Mucosa of stomach (tissue), 1 donor: ENCODE results near the gene ASXL2.

Experiments used
- H3K27me3 ChIP-seq: one replicate; pipeline ENCODE4 v1.7.0; 2013; ENCODE audit warnings: mild to moderate bottlenecking, low read length; ENCODE audit not compliant: control insufficient read depth, insufficient read depth
- H3K36me3 ChIP-seq: one replicate; pipeline ENCODE4 v1.7.0; 2013; ENCODE audit warnings: low read length; ENCODE audit not compliant: control insufficient read depth, insufficient read depth
- H3K4me1 ChIP-seq: one replicate; pipeline ENCODE4 v1.7.0; 2013; ENCODE audit warnings: mild to moderate bottlenecking, low read length; ENCODE audit not compliant: control insufficient read depth, insufficient read depth
- H3K4me3 ChIP-seq: one replicate; pipeline ENCODE4 v1.7.0; 2013; ENCODE audit warnings: low read length
- H3K9ac ChIP-seq: one replicate; pipeline ENCODE4 v1.7.0; 2013; ENCODE audit warnings: mild to moderate bottlenecking, low read length, moderate library complexity
- H3K9me3 ChIP-seq: one replicate; pipeline ENCODE4 v1.7.0; 2013; ENCODE audit warnings: mild to moderate bottlenecking, low read length, moderate library complexity; ENCODE audit not compliant: control insufficient read depth
- donor health status: Pancreatic carcinoma.

ASXL2 gene

DNA sequence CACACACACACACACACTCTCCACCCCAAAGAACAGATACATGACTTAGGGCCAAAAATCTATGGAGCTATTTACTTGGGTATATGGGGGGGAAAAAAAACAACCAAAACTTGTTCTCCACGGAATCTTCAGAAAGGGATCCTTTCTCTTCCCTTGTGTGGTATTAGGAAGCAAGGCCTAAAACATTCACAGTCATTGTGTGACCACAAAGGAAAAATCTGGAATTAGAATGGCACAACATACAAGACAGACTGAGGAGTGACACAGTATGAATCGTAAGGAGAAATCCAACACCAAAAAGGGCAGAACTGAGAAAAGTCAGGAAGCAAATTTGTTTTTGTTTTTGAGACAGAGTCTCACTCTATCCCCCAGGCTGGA is 70.3 kb downstream of the ASXL2 start:
- Histone ChIP-seq H3K9ac (no peak overlapping the region), H3K27me3 (no peaks in the 10 kb centered on the region), H3K36me3 (peaks cover 7% of the 10 kb centered on the region), H3K4me1 (no peaks in the 10 kb centered on the region), H3K9me3 (no peaks in the 10 kb centered on the region), H3K4me3 (no peak overlapping the region)

DNA sequence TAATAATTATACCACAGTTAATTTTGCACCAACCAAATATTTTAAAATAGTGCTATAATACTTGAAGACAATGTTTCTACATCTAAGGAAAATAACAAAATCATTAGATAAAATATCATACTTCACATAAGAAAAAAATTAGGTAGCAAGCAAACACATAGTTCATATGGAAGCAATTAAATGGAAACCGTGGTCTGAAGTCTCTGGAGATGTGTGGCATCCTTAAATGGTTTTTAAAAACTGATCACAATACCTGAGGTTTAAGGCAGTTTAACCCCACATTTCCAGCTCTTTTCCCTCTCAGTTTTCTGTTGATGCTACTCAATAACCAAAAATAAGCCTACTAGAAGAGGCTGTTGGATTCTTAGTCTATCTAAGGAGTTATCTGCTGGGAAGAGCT is 71.3 kb downstream of the ASXL2 start:
- peaks cover 7% of the 10 kb centered on the region for H3K36me3 ChIP-seq
- no peaks in the 10 kb centered on the region for H3K9me3 ChIP-seq
- H3K4me3 ChIP-seq = no peak overlapping the region
- H3K27me3 ChIP-seq = no peaks in the 10 kb centered on the region
- H3K4me1 ChIP-seq = no peaks in the 10 kb centered on the region
- no peak overlapping the region for H3K9ac ChIP-seq

DNA sequence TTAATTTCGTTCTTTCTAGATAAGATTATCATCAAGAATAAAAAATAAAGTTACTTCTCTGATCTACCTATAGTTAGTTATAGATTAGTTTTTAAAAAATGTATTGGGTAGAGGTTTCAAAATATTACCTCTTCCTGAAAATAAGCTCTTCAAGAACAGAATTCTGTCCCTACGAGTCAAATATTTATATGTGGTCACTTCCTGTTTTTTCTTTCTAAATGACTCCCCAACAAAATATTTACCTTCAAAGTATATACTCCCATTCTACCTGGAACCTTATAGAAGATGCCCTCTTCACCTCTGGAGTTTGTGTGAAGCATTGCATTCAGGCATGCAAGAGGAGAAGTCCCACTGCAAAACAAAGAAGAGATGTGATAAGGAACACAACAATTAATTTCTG is 72.3 kb downstream of the ASXL2 start:
- Histone ChIP-seq H3K9me3 (no peaks in the 10 kb centered on the region), H3K9ac (no peak overlapping the region), H3K4me1 (no peaks in the 10 kb centered on the region), H3K4me3 (no peak overlapping the region), H3K27me3 (no peaks in the 10 kb centered on the region), H3K36me3 (peaks cover 7% of the 10 kb centered on the region)

DNA sequence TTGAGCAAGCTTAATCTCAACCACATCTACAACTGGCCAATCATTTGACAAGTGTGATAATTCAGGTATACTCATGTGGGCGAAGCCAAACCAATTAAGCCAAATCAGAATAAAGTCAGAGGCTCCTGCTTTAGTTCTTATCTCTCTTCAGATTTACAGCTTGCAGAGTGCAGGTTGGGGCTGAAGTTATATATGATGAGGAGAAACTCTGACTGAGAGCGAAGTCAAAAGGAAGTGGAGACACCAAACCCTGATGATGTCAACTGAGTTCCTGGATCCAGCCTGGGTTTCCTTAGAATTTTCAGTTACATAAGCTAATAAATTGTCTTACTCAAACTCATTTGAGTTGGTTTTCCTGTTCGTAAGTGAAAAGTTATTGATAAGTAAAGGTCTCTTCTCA is 73.9 kb downstream of the ASXL2 start:
- Histone ChIP-seq H3K9ac (no peak overlapping the region), H3K4me1 (no peaks in the 10 kb centered on the region), H3K36me3 (peaks cover 7% of the 10 kb centered on the region), H3K9me3 (no peaks in the 10 kb centered on the region), H3K27me3 (no peaks in the 10 kb centered on the region), H3K4me3 (no peak overlapping the region)

DNA sequence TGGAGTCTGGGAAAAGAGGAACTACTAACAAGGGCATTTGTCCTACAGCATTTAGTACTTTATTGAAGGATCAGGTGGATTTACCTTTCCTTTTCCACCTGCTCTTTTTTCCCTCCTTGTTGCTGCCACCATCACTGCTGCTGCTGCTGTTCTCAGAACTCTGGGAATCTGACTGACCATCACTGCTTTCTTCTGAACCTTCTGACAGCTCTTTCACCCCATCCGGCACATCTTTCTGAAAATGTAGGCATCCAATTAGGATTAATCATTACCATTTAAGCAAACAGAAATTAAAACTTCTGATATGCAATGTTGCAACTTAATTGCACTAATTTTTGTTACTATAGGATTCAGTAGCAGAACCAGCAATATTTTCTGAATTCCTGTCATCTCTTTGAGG is 79.0 kb downstream of the ASXL2 start:
- Histone ChIP-seq H3K27me3 (no peaks in the 10 kb centered on the region), H3K9me3 (no peaks in the 10 kb centered on the region), H3K9ac (no peak overlapping the region), H3K4me1 (no peaks in the 10 kb centered on the region), H3K36me3 (peaks cover 7% of the 10 kb centered on the region), H3K4me3 (no peak overlapping the region)

DNA sequence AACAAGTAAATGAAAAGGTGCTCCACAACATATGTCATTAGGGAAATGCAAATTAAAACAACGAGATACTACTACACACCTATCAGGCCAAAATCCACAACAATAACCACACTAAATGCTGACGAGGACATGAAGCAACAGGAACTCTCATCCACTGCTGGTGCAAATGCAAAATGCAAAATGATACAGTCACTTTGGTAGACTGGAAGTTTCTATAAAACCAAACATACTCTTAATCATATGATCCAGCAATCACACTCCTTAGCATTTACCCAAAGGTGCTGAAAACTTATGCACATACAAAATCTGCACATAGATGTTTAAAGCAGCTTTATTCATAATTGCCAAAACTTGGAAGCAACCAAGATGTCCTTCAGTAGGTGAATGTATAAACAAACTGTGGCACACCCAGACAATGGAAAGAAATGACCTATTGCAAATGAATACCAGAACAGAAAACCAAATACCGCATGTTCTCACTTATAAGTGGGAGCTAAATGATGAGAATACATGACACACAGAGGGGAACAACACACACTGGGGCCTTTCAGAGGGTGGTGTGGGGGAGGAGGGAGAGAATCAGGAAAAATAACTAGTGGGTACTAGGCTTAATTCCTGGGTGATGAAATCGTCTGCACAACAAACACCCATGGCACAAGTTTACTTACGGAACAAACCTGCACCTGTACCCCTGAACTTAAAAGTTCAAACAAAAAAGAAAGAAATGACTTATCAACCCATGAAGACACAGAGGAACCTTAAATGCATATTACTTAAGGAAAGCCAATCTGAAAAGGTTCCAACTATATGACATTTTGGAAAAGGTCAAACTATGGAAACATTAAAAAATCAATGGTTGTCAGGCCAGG is 80.4 kb downstream of the ASXL2 start:
- Histone ChIP-seq H3K9ac (no peak overlapping the region), H3K4me3 (no peak overlapping the region), H3K4me1 (no peaks in the 10 kb centered on the region), H3K36me3 (no peaks in the 10 kb centered on the region), H3K9me3 (no peaks in the 10 kb centered on the region), H3K27me3 (no peaks in the 10 kb centered on the region)

DNA sequence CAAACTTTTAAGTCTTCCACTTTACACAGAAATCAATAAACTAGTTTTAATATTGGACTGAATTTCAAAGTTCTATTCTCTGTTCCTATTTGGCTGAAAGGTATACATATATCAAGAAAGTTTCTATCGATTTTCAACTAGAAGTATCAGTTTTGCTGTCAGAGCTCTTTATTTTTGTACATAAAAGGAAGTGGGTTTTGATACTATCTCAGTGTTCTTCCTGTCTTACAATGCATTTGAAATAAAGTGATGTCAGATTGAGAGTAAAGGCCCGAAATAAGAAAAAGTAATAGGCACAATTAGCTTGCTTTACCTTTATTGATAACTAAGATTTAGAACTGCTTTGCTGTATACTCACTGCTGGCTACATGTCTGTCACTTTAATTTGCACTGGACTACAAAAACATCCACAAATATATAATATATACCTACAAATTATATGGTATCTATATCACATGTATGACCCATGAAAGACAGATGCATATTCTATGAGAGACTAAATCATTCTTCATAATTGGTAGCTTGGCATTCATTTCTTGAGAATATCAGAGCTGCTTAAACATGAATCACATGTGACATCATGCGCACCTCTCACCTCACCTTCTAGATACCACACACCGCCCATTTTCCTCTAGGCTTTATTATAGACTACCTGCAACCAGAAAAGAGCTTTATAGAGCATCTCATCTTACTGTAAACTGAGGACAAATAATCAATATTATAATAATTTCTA is 83.6 kb downstream of the ASXL2 start:
- H3K4me3 ChIP-seq = no peak overlapping the region

DNA sequence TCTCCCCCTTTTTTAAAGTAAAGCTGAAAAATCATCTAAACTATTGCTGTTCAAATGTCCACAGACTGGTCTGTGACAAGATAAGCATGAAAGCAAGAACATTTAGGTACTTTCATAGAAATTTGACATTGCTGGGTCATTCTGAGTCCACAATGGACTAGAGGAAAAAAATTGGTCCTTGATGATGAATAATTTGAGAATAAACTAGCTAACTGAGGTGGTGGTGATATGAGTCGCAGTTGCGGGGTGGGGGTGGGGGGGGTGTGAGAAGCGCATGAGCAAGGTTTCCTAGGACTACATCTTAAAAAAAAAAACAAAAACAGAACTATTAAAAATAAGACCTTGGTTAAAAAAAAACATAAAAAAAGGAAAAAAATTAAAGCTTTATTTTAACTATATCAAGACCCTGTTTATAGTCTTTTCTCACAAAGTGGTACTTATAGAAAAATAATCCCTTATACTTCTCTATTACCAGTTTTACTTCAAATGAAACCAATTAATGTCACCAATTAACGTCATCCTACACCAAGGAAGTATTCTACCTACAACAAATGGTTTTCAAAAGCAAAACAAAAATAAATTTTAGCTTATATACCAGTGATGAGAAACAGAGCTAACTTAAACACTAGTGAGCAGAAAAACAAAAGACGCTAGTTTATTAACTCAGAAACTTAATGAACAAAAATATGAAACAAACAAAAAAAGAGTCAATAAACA is 88.1 kb downstream of the ASXL2 start:
- Histone ChIP-seq H3K36me3 (no peaks in the 10 kb centered on the region), H3K27me3 (no peaks in the 10 kb centered on the region), H3K9ac (no peak overlapping the region), H3K4me3 (no peak overlapping the region), H3K9me3 (no peaks in the 10 kb centered on the region), H3K4me1 (no peaks in the 10 kb centered on the region)

More for the DNA sequence above, 83.6 kb downstream of the ASXL2 start:
- H3K9ac ChIP-seq = no peak overlapping the region
- H3K36me3 ChIP-seq = no peaks in the 10 kb centered on the region
- no peaks in the 10 kb centered on the region for H3K27me3 ChIP-seq
- no peaks in the 10 kb centered on the region for H3K4me1 ChIP-seq
- no peaks in the 10 kb centered on the region for H3K9me3 ChIP-seq

DNA sequence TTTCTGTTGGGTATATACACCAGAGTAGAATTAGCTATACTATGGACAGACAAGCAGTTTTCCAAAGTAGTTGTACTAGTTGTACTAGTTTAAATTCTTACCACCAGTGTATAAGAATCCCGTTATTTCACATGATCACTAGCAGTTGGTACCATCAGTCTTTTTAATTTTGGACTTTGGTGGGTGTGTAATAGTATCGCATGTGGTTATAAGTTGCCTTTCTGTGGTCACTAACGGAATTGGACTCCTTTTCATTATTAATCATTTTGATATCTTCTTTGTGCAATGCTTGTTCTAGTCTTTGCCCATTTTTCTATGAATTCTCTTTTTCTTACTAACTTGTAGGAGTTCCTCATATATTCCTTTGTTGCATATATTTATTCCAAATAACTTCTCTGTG is 89.8 kb downstream of the ASXL2 start:
- no peak overlapping the region for H3K9ac ChIP-seq
- no peak overlapping the region for H3K4me3 ChIP-seq
- H3K36me3 ChIP-seq = no peaks in the 10 kb centered on the region
- H3K9me3 ChIP-seq = no peaks in the 10 kb centered on the region
- H3K4me1 ChIP-seq = no peaks in the 10 kb centered on the region
- H3K27me3 ChIP-seq = no peaks in the 10 kb centered on the region

DNA sequence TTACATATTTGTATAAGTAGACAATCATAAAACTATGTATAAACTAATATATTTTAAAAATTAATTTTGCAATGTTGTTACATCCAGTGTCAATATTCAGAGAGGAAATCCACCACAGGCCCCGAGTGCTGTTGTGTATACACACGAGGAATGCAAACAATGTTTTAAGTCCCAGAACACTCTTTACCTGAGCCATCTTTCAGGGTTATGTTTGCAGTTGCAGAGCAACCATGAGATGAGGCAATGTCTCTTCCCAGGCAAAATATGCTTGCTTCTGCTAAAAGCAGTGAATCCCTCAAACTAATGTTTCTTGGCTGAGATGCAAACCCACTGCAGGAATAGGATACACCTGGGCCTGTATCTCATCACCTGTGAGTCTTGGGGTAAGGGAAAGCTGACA is 91.3 kb downstream of the ASXL2 start:
- H3K4me1 ChIP-seq = no peaks in the 10 kb centered on the region
- H3K4me3 ChIP-seq = no peak overlapping the region
- H3K36me3 ChIP-seq = no peaks in the 10 kb centered on the region
- no peaks in the 10 kb centered on the region for H3K27me3 ChIP-seq
- no peaks in the 10 kb centered on the region for H3K9me3 ChIP-seq
- H3K9ac ChIP-seq = no peak overlapping the region

DNA sequence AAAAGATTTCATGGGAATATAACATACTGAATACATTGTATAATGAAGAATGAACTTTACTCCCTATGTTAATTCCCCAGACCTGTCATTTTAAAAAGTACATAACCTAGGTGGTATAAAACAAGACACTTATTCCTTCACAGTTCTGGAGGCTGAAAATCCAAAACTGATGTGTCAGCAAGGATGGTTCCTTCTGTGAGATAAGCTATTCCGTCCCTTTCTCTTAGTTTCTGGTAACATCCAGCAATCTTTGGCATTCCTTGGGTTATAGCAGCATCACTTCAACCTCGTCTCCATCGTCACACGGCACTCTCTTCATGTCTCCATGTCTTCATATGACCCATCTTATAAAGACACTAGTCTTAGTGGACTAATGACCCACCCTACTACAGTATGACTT is 93.9 kb downstream of the ASXL2 start:
- Histone ChIP-seq H3K4me3 (no peak overlapping the region), H3K27me3 (no peaks in the 10 kb centered on the region), H3K9ac (no peak overlapping the region), H3K4me1 (no peaks in the 10 kb centered on the region), H3K36me3 (no peaks in the 10 kb centered on the region), H3K9me3 (no peaks in the 10 kb centered on the region)

DNA sequence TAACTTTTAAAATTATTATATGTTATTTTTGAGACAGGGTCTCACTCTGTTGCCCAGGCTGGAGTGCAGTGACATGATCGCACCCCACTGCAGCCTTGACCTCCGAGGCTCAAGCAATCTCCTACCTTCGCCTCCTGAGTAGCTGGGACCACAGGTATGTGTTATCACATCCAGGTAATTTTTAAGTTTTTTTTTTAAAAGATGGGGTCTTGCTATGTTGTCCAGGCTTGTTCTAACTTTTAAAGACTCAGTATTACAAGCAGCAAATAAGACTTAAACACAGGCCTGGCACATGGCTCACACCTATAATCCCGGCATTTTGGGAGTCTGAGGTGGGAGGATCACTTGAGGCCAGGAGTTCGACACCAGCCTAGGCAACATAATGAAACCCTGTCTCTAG is 101.2 kb downstream of the ASXL2 start:
- H3K4me1 ChIP-seq = no peaks in the 10 kb centered on the region
- H3K9me3 ChIP-seq = no peaks in the 10 kb centered on the region
- no peak overlapping the region for H3K4me3 ChIP-seq
- no peaks in the 10 kb centered on the region for H3K36me3 ChIP-seq
- no peaks in the 10 kb centered on the region for H3K27me3 ChIP-seq
- H3K9ac ChIP-seq = no peak overlapping the region
